HG03442 (cell line): Measurements from ENCODE around the gene TLE6.
"Not testable (repeated sequence)": the region's sequence is repeated elsewhere in the genome, so short reads cannot be mapped to it uniquely, and the experiment has no call there.

ENCODE experiments used
- ATAC-seq: cut with Tn5 transposase; IDR thresholded peaks from one replicate; pipeline ENCODE4 v1.9.1; 2021; ENCODE audit warnings: mild to moderate bottlenecking, moderate library complexity; ENCODE audit not compliant: unreplicated experiment

TLE6 gene

DNA sequence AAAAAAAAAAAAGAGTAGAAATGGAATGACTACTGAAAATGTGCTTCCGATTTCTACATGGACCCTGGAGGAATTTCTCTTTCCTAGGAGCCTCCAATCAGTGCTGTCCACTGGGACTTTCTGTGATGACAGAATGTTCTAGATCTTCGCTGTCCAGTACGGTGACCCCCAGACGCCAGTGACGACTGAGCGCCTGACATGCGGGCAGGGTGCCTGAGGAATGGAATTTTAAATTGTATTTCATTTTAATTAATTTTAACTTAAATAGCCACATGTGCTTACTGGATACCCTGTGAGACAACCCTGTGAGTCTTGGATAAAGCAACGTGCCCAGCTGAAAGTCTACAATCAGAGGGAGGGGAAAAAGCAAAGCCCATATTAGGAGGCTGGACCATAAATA is 4.1 kb upstream of the TLE6 start:
- no peak for ATAC-seq

DNA sequence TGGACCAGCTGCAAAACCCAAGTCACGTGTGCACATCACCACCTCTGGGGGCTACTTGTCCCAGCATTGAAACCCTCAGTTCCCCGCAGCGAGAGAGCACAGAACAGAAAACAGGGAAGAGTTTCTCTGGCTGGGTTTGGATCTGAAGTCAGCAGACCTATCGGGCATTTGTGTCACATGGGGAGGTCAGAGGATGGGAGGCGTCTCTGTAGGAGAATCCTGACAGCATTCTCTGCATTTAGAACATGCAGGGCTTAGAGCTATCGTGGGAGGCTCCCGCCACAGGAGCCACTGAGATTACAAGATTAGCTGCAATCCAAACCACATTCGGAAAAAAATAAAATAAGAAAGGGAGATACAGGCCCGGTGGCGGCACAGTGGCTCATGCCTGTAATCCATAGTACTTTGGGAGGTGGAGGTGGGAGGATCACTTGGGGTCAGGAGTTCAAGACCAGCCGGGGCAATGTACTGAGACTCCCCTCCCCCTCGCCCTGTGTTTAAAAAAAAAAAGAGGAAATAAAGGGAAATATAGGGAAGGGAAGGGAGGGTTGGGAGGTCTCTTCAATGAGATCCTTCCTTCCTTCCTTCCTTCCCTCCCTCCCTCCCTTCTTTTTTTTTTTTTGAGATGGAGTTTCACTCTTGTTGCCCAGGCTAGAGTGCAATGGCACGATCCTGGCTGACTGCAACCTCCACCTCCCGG is 2.9 kb upstream of the TLE6 start:
- no peak for ATAC-seq

DNA sequence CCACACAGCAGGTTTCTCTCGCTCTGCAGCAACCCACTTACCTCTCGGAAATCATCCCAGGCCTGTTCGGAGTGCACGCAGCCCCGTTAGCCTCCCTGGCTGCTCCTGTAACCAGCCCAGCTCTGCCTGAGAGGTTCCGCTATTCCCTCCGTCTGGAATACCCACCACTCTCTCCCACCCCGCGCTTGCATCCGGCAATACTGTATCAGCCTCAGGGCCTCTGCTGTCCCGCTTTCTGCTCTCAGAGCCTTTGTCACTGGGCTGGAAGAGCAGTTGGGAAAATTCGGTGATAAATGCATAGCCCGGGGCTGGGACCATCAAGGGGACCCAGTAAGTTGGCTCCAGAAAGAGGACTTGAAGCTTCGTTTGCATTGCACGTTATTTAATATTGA is 759 bp upstream of the TLE6 start:
- no peak for ATAC-seq

DNA sequence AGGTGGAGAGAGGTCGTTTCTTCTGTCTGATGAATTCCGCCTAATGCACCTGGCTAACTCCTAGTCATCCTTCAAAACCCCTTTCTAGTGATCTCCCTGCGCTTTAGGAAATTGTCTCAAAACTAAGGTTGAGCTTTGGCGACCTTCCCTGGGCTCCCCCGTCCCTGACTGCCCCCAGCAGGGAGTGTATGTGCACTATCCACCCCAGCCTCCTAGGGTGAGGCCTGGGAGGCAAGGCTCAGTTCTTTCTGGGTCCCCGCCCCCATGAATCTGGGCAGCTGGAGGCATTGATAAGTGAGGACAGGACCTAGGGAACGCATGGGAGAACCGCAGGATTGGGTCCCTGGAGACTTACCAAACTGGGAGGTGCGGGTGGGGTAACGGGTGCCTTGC is 378 bp downstream of the TLE6 start:
- ATAC-seq = no peak

DNA sequence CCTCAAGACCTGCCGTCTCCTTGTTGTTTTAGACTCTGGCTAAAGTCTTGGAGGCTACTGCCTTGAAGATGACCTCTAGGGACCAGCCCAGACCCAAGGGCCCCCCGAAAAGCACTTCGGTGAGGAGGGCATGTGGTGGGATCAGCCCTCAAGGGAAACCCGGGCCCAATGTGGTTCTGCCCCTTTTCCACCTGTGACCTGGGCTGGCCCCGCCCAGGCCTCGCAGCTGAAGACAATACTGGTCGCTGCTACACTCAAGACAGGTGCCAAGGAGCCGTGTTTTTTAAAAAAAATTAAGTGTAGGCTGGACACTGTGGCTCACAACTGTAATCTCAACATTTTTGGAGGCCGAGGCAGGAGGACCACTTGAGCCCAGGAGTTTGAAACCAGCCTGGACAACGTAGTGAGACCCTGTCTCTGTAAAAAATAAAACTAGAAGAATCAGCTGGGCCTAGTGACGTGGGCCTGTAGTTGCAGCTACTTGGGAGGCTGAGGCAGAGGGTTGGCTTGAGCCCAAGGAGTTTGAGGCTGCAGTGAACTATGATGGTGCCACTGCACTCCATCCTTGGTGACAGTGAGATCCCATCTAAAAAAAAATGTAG is 903 bp downstream of the TLE6 start:
- ATAC-seq = no peak

DNA sequence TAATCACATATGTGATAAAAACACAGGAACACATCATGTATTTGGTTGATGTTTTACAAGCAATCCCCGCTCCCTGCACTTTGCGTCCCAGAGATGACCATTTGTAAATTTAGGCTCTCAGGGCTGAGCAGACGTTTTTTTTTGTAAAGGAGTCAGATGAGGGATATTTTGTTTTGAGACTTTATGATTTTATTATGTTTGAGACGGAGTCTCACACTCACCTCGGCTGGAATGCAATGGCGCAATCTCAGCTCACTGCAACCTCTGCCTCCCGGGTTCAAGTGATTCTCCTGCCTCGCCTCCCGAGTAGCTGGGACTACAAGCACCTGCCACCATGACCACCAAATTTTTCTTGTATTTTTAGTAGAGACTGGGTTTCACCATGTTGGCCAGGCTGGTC is 1.4 kb downstream of the TLE6 start:
- no peak for ATAC-seq

DNA sequence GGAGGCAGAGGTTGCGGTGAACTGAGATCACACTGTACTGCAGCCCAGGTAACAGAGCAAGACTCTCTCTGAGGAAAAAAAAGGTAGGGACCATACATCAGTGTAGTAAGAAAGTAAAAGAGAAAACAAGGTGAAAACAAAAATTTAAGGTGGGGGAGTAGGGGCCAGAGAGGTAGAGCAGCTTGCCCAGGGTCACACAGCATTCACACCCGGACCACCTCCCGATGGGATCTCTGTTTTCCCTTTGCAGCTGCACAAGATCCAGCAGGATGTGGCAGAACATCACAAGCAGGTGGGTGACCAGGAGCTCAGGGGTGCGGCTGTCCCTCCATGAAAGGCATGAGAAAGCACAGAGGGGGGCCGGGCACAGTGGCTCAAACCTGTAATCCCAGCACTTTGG is 4.5 kb downstream of the TLE6 start:
- ATAC-seq = no peak

DNA sequence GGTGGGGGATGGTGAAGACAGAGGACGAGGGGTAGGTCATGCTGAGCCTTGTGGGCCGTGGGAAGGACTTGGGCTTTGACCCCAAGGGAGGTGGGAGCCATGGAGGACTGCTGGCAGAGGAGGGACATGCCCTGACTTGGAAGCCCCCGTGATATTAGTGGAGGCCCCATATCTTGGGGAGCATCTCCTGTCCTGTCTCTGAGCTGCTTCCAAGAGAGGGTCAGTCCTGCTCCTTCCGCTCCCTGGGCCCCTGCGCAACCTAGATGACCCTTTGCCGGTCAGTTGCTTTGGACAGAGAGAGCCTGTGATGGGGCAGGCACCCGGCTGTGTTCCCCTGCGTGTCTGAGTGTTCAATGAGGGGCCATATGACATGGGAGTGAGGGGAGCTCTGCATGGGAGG is 5.2 kb downstream of the TLE6 start:
- ATAC-seq = no peak

DNA sequence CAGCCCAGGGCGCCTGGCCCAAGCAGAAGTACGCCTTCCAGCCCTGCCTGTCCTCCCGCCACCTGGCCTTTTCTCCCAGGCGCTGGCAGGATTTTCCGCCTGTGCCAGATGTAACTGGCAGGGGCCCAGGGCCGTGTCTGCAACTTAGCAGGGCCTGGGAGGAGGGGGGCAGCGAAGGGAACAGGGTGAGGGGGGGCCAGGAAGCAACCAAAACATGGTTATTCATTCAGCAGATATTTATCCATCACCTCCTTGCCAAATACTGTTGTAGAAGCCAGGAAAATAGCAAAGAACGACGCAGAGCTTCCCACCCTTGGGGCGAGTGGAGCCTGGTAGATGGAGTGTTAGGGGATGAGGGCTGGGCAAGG is 5.6 kb downstream of the TLE6 start:
- ATAC-seq = no peak

DNA sequence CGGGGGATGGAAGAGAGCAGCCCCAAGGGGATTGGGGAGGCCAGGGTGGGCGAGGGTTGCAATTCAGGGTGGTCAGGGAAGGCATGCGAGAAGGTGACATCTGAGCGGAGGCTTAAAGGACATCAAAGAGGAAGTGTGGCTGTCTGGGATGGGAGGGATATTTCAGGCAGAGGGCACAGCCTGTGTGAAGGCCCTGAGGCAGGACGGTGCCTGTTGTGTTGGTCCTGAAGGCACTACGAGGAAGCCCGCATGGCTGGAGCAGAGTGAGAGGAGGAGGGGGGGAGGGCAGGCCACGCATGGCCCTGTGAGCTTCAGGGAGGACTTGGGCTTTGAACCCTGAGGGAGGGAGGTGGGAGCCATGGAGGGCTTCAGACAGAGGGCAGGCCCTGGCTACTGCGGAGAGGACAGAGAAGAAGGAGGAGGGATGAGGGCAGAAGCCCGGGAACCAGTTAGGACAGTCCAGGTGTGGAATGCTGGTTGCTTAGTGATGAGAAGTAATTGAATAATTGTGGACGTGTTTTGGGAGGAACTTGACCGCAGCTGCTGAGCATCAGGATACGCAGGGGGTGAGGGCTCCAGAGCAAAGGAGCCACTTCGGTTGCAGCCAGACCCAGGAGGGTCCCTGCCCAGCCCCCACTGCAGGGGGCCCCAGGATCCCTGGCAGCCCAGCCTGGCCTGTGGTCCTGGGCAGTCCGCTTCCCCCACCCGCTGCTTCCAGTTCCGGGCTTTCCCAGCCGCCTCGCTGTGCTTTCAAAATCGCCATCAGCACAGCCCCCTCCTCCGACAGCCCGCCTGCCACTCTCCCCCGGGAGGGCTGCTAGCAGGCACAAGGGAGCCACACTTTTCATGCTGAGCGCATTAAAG is 6.2 kb downstream of the TLE6 start:
- no peak for ATAC-seq

DNA sequence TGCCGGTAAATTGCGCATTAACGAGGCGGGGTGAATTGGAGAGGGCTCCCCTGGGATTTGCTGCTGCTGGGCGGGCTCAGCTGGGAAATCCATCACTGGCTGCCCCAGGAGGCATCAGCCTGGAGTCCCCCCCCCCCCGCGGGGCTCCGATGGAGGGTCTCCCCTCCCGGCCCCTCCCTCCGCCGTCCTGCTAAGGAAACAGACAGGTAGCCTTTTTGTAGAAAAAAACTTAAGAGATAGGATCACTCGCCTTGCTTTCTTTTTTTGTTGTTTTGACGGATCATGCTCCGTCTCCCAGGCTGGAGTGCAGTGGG is 6.8 kb downstream of the TLE6 start:
- no peak for ATAC-seq

DNA sequence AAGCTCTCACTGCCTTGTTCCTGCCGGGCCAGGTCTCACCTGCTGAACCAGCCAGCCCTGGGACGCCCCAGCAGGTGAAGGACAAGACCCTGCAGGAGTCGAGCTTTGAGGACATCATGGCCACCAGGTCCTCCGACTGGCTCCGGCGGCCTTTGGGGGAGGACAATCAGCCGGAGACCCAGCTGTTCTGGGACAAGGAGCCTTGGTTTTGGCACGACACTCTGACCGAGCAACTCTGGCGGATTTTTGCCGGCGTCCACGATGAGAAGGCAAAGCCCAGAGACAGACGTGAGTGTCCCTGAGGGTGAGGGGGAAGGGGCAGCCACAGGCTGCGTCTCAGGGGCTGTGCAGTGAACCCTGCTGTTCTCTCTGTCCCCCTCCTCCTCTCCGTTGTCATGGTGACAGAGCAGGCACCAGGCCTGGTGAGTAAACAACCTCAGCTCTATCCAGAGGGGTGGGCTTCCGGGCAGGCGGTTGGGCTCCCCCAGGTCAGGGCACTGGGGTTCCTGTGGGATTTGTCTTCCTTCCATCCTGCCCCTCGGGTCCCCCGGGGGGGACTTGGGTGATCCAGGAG is 9.7 kb downstream of the TLE6 start:
- ATAC-seq = no peak

DNA sequence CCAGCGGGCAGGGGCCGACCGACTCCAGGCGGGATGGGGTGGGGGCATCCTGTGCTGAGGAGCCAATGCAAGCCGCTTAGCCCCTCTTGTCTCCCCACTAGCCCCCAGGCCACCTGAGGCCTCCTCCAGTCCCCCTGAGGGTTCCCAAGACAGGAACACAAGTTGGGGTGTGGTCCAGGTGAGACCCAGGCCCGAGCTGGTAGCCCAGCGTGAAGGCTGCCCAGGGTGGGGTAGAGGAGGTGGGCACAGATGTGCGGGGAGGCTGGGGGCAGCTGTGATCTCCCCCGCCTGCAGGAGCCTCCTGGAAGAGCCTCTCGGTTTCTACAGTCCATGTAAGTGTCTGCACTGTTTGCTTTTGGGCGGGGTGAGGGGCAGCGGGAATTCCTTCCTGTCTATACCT is 10.4 kb downstream of the TLE6 start:
- no peak for ATAC-seq

DNA sequence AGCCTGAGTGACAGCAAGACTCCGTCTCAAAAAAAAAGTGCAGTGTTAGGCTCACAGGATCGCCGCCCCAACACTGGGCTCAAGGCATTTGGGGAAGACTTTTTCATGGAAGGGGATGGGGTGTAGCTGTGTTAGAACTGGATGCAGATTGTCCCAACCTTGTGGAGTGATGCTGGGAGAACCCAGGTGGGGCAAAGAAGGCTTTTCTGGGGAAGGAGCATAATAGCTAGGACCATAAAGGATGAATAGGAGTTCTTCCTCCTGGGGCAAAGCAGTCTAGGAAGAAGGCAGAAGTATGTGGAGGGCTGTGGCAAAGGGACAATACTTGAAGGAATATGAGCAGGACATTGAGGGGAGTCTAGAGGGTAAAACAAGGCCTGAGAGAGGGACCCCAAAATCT is 11.2 kb downstream of the TLE6 start:
- no peak for ATAC-seq

DNA sequence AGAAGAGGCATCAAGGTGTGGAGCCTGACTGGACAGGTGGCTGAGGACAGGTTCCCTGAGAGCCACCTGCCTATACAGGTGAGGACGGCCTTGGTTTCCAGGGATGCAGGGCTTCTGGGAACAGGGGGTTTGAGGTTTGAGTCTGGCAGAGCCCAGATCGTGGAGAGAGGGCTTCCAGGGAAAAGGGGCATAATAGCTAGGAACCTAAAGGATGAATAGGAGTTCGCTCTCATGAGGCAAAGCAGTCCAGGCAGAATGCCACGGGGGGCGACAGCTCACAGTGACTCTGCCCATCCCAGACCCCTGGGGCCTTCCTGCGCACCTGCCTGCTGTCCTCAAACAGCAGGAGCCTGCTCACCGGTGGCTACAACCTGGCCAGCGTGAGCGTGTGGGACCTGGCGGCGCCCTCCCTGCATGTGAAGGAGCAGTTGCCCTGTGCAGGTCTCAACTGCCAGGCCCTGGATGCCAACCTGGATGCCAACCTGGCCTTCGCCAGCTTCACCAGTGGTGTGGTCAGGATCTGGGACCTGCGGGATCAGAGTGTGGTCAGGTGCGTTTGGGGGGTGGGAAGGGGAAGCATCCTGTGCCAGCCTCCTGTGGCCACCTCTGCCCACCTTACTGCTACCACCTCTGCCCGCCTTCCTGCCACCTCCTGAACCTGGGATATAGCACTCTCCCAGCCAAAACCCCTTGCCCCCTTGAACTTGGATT is 12.0 kb downstream of the TLE6 start:
- no peak for ATAC-seq

DNA sequence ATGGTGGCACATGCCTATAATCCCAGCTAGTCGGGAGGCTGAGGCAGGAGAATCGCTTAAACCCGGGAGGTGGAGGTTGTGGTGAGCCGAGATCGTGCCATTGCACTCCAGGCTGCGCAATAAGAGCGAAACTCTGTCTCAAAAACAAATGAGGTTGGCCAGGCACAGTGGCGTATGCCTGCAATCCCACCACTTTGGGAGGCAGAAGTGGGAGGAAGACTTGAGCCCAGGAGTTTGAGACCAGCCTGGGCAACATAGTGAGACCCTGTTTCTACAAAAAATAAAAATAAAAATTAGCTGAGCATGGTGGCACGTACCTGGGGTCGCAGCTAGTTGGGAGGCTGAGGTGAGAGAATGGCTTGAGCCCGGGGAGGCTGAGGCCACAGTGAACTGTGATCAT is 15.0 kb downstream of the TLE6 start:
- not testable (repeated sequence) for ATAC-seq

DNA sequence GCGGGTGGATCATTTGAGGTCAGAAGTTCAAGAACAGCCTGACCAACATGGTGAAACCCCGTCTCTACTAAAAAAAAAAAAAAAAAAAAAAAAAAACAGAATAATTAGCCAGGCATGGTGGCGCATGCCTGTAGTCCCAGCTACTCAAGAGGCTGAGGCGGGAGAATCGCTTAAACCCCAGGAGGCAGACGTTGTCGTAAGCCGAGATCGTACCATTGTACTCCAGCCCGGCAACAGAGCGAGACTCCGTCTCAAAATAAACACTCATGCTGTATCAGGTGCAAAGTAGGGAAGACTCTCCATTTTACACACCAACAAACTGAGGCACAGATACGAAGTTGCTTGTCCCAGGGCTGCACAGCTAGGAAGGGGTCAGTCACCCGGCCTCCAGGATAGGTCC is 15.6 kb downstream of the TLE6 start:
- ATAC-seq = no peak

DNA sequence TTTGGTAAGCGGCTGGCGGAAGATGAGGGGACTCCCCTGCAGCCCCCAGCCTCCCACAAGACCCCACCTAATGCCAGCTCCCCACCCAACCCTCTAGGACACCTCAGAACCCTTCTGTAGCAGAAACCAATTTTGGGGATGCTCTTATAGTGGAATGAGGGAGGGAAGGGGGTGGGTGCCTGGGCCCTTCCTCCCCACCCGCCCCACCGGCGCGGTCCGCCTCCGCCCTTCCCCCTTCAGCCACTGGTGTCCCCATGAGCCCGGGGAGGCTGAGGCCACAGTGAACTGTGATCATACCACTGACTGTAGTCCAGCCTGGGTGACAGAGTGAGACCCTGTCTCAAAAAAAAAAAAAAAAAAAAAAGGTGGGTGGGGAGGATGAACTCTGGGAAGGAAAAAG is 16.2 kb downstream of the TLE6 start:
- no peak for ATAC-seq

DNA sequence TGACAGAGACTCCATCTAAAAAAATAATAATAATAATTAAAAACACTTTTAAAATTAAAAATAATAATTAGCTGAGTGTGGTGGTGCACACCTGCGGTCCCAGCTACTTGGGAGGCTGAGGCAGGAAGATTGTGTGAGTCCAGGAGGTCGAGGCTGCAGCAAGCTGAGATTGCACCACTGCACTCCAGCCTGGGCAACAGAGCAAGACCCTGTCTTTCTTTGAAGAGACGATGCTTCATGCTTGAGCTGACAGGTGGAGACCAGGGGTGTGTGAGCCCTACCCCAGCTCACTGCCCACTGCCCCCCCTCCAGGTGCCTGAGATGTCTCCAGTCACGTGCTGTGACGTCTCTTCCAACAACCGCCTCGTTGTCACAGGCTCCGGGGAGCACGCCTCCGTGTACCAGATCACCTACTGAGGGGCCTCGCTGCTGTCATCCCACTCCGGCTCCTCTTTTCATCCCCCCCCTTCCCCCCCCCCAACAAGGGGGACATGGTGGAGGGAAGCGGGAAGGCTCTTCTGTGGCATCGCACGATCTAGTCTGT is 17.3 kb downstream of the TLE6 start:
- no peak for ATAC-seq

DNA sequence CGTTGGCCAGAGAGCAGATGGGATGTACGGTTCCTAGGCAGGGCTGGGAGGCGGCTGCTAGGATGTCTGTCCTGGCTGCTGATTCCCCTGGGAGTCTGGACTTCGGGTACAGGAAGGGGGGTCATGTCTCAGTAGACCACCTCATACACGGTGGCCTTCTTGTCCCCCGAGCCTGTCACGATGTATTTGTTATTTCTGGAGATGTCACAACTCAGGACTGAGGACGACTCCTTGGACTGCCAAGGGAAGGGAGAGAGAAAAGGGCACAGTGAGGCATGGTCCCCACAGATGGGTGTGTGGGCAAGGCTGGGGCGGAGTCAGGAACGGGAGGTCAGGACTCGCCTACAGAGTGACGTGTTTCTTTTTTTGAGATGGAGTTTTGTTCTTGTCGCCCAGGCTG is 20.4 kb downstream of the TLE6 start:
- ATAC-seq = no peak

DNA sequence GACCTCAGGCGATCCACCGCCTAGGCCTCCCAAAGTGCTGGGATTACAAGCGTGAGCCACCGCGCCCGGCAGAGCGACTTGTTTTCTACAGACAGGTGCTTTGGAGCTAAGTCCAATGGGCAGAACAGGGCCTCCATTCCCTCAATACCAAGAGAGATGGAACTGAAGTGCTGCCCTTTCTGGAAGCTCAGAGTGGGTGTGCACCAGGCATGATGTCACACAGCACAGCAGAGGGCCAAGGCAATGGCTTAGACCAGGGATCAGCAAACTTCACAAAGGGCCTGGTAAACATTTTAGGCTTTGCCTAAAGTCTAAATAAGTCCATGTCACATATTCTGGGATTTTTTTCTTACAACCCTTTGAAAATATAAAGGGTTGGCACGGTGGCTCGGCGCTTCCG is 21.3 kb downstream of the TLE6 start:
- no peak for ATAC-seq
